ENCODE results near the gene AFP. TPM values are rescaled to one million over a fixed set of nuclear protein-coding genes. Genes with fewer than 3 reads are reported as not detected.
A peak's percentile ranks its signal among the peaks of the same experiment; 100 is the strongest.

AFP gene
- total and polyA plus RNA-seq, 2 of the 13 experiments (the other 11 are each of a cell fraction or from before 2014, with no cell fraction given), result 9,434 to 13,105 TPM

GRCh38 chr4:73404042-73404441 is 32.0 kb upstream of the AFP start, which contains the start of gene ALB (continued):
- TF ChIP-seq THAP9 (CRISPR knock-in tag; IDR thresholded peaks at IDR 0.05; ENCODE audit: borderline replicate concordance) (no peak), ZNF674 (CRISPR knock-in tag; IDR thresholded peaks at IDR 0.05; ENCODE audit: low read depth) (no peak), ARNTL (CRISPR knock-in tag; IDR thresholded peaks at IDR 0.05) (no peak), NRL (CRISPR knock-in tag; IDR thresholded peaks at IDR 0.05; ENCODE audit: borderline replicate concordance) (no peak), MZF1 (CRISPR knock-in tag; IDR thresholded peaks at IDR 0.05; ENCODE audit: borderline replicate concordance) (no peak), RBFOX2 (IDR thresholded peaks at IDR 0.05; ENCODE audit: low read depth, low read length) (peak; percentile 43), ESRRA (CRISPR knock-in tag; IDR thresholded peaks at IDR 0.05; ENCODE audit: low read depth) (no peak), KLF11 (CRISPR knock-in tag; IDR thresholded peaks at IDR 0.05) (peak; percentile 65; the same call in 1 of the 2 replicates), MIXL1 (CRISPR knock-in tag; IDR thresholded peaks at IDR 0.05) (peak; percentile 63), SRSF1 (optimal IDR thresholded peaks at IDR 0.05; ENCODE audit: low read depth, low read length) (no peak), ZNF589 (CRISPR knock-in tag; conservative IDR thresholded peaks at IDR 0.05) (no peak), ZNF616 (CRISPR knock-in tag; IDR thresholded peaks at IDR 0.05; ENCODE audit: low read depth) (no peak), SYNCRIP (IDR thresholded peaks at IDR 0.05; ENCODE audit: insufficient read depth, low read depth, low read length) (no peak), ZNF772 (CRISPR knock-in tag; IDR thresholded peaks at IDR 0.05) (no peak), KLF15 (CRISPR knock-in tag; IDR thresholded peaks at IDR 0.05; ENCODE audit: borderline replicate concordance) (no peak), ZNF773 (CRISPR knock-in tag; IDR thresholded peaks at IDR 0.05; ENCODE audit: borderline replicate concordance) (no peak), GABPB1 (CRISPR knock-in tag; IDR thresholded peaks at IDR 0.05) (no peak), ZNF775 (CRISPR knock-in tag; IDR thresholded peaks at IDR 0.05; ENCODE audit: borderline replicate concordance) (no peak), KLF12 (CRISPR knock-in tag; IDR thresholded peaks at IDR 0.05; ENCODE audit: borderline replicate concordance) (peak; percentile 50; the same call in 1 of the 2 replicates), RFX3 (CRISPR knock-in tag; IDR thresholded peaks at IDR 0.05) (no peak), ZSCAN20 (CRISPR knock-in tag; IDR thresholded peaks at IDR 0.05; ENCODE audit: borderline replicate concordance) (no peak), ZNF543 (CRISPR knock-in tag; IDR thresholded peaks at IDR 0.05) (no peak)
- TF ChIP-seq, protein P1, sequence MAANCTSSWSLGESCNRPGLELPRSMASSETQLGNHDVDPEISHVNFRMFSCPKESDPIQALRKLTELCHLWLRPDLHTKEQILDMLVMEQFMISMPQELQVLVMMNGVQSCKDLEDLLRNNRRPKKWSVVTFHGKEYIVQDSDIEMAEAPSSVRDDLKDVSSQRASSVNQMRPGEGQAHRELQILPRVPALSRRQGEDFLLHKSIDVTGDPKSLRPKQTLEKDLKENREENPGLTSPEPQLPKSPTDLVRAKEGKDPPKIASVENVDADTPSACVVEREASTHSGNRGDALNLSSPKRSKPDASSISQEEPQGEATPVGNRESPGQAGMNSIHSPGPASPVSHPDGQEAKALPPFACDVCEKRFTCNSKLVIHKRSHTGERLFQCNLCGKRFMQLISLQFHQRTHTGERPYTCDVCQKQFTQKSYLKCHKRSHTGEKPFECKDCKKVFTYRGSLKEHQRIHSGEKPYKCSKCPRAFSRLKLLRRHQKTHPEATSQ (CRISPR knock-in tag; IDR thresholded peaks at IDR 0.05; ENCODE audit: borderline replicate concordance), result no peak
- TF ChIP-seq, protein P2, sequence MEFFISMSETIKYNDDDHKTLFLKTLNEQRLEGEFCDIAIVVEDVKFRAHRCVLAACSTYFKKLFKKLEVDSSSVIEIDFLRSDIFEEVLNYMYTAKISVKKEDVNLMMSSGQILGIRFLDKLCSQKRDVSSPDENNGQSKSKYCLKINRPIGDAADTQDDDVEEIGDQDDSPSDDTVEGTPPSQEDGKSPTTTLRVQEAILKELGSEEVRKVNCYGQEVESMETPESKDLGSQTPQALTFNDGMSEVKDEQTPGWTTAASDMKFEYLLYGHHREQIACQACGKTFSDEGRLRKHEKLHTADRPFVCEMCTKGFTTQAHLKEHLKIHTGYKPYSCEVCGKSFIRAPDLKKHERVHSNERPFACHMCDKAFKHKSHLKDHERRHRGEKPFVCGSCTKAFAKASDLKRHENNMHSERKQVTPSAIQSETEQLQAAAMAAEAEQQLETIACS (CRISPR knock-in tag; IDR thresholded peaks at IDR 0.05), result no peak
- TF ChIP-seq, protein P3, sequence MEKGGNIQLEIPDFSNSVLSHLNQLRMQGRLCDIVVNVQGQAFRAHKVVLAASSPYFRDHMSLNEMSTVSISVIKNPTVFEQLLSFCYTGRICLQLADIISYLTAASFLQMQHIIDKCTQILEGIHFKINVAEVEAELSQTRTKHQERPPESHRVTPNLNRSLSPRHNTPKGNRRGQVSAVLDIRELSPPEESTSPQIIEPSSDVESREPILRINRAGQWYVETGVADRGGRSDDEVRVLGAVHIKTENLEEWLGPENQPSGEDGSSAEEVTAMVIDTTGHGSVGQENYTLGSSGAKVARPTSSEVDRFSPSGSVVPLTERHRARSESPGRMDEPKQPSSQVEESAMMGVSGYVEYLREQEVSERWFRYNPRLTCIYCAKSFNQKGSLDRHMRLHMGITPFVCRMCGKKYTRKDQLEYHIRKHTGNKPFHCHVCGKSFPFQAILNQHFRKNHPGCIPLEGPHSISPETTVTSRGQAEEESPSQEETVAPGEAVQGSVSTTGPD (CRISPR knock-in tag; IDR thresholded peaks at IDR 0.05), result no peak
